Fibroblast of pulmonary artery (primary cell): ENCODE measurements around the gene CCDC40.

Experiments used
- DNase-seq: peaks from one replicate; pipeline ENCODE4 v3.0.0-alpha.2; 2010; ENCODE audit warnings: low read depth
- H3K4me3 ChIP-seq: replicated peaks from 2 replicates; pipeline ENCODE4 v1.5.1; 2011; ENCODE audit warnings: low read depth, mild to moderate bottlenecking, control low read depth, low read length, moderate library complexity
- TF ChIP-seq, protein P1 (sequence below): IDR thresholded peaks from 2 replicates; pipeline ENCODE4 v1.5.1; 2011; ENCODE audit warnings: mild to moderate bottlenecking, control low read depth, low read length, inconsistent platforms; ENCODE audit errors: missing control alignments

The CCDC40 gene

DNA sequence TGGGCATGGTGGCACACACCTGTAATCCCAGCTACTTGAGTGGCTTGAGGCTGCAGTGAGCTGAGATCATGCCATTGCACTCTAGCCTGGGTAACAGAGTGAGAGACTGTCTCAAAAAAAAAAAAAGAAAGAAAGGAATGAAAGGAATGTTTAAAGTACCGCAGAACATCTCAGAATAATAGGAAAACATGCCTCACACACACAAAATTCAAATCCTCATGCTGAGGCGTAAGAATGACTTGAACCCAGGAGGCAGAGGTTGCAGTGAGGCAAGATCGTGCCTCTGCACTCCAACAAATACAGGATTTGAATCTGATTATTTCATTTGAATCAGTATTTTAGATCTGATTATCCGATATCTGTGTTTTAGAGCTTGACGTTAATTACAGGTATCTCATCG, 43.6 kb downstream of the CCDC40 start:
- TF ChIP-seq, protein P1, sequence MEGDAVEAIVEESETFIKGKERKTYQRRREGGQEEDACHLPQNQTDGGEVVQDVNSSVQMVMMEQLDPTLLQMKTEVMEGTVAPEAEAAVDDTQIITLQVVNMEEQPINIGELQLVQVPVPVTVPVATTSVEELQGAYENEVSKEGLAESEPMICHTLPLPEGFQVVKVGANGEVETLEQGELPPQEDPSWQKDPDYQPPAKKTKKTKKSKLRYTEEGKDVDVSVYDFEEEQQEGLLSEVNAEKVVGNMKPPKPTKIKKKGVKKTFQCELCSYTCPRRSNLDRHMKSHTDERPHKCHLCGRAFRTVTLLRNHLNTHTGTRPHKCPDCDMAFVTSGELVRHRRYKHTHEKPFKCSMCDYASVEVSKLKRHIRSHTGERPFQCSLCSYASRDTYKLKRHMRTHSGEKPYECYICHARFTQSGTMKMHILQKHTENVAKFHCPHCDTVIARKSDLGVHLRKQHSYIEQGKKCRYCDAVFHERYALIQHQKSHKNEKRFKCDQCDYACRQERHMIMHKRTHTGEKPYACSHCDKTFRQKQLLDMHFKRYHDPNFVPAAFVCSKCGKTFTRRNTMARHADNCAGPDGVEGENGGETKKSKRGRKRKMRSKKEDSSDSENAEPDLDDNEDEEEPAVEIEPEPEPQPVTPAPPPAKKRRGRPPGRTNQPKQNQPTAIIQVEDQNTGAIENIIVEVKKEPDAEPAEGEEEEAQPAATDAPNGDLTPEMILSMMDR = no peak

DNA sequence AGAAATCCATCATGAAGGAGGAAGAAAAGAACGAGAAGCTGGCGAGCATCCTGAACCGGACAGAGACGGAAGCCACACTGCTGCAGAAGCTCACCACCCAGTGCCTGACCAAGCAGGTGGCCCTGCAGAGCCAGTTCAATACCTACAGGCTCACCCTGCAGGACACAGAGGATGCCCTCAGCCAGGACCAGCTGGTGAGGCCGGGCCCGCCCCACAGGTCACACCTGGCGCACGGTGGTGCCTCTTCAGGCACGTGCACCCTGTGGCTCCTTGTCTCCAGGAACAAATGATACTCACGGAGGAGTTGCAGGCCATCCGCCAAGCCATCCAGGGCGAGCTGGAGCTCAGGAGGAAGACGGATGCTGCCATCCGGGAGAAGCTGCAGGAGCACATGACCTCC, 45.2 kb downstream of the CCDC40 start:
- TF ChIP-seq, protein P1 = no peak
- H3K4me3 ChIP-seq = no peak overlapping the region
- DNase-seq = no peak

More for the DNA sequence above, 43.6 kb downstream of the CCDC40 start:
- DNase-seq = peak; percentile 21
- H3K4me3 ChIP-seq = no peak overlapping the region

DNA sequence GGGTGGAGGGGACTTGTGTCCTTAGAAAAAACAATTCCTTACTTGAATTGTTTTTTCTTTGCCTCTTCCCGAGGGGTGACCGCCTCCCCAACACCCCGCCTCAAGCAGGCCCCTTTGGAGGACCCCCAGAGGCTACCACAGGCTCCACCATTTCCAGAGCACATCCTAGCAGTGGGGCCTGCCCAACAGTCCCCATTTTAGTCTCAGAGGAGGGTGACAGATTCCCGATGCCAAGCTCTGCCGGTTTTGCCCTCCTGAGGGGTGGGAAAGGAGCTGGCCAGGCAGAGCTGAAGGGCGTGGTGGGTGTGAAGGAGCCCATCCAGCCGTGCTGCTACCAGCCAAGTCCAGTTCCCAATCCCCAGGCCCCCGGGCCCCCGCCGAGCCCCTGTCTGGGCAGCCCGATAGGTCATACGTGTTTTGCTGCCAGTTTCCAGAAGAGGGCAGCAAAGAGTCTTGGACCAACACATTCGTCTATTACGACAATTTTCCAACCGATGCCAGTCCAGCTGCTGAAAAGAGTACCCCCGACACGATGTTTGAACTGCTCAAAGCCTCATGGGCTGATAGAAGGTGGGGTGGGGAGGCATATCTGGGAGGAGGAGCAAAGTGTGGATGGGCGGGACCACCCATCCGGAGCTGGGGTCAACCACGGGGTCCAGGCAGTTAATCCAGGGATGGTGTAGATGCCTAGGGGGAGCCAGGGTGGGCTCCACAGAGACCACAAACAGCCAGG, 46.1 kb downstream of the CCDC40 start:
- no peak overlapping the region for H3K4me3 ChIP-seq
- TF ChIP-seq, protein P1 = peak; percentile 72
- DNase-seq = peak; percentile 84

DNA sequence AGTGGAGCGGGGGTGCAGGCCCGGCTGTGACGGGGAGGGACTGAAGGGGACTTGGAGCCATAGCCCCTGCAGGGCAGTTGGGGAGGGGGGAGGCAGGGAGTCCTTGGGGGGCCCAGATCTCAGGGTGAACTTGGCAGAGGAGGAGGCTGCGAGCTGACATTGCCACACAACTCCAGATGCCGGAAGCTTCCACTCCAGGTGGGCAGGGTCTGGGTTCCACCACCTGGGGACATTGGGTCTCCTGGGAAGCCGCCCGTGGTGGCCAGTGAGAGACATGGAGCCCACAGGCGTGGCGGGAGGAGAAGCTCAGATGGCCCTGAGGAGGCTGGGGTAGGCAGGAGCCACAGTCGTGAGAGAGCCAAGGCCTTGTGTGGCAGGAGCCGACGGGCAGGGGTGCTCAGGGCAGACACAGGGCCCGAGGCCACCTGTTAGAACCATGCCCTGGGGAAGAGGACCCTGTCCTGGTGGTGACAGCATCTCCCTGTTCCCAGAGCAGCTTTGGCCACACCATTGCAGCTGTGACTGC, 46.8 kb downstream of the CCDC40 start:
- TF ChIP-seq, protein P1 = no peak
- no peak for DNase-seq
- H3K4me3 ChIP-seq = no peak overlapping the region

DNA sequence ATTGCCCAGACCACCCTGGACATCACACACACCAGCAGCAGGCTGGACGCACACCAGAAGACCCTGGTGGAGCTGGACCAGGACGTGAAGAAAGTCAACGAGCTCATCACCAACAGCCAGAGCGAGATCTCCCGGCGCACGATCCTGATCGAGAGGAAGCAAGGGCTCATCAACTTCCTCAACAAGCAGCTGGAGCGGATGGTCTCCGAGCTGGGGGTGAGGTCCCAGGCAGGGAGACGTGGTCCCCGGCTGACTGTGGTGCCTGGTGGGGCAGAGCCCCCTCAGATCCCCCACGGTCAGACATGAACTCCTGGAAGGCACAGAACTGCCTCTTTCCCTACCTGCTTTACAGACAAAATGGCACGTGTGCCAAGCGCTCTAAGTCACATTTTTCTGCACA, 48.3 kb downstream of the CCDC40 start:
- H3K4me3 ChIP-seq = no peak overlapping the region
- no peak for DNase-seq
- TF ChIP-seq, protein P1 = no peak

DNA sequence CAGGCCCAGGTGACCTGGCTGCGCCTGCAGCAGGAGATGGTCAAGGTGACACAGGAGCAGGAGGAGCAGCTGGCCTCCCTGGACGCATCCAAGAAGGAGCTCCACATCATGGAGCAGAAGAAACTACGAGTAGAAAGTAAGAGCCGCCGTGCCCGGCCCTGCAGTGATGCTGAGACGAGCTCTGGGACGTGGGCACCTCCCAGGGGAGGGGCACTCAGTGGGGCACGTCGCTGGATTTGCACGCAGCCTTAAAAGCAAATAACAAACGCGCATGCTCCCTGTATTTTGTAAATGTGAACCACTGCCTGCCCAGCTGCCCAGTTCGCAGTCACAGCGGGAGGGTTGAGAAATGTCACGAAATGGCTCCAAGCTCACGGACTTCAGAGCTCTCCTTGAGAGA, 49.6 kb downstream of the CCDC40 start:
- no peak overlapping the region for H3K4me3 ChIP-seq
- DNase-seq = no peak
- TF ChIP-seq, protein P1 = no peak

DNA sequence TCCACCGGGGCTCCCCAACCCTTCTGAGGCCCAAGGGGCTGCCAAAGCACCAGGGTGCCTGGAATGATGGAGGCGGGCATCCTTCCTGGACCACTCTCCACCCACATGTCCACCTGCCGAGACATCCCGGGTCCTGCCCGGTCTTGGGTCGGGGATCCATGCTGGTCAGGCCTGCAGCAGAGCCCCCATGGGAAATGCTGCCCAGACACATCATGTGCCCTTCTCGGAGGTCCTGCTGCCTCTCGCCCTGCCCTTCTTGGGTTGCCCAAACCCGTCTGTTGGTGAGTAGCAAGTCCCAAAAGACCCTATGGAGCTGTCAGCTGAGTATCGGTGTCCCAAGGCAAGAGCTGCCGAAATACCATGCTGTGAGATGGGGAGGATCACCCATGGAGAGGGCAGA, 50.2 kb downstream of the CCDC40 start:
- TF ChIP-seq, protein P1 = no peak
- DNase-seq = no peak
- H3K4me3 ChIP-seq = no peak overlapping the region
